AG04449 (cell line): ENCODE measurements around the gene FITM1.

Experiments used
- CTCF ChIA-PET: fragments of 350-600 bp; formaldehyde crosslinking; extraction: SDS; loops from one replicate; lab custom pipeline; 2021; ENCODE audit warnings: antibody characterized with exemption; lab: Yijun Ruan, JAX
- POLR2A ChIA-PET: fragments of 400-600, 350-600 bp; formaldehyde crosslinking; extraction: SDS; loops from one replicate; lab custom pipeline; 2020; ENCODE audit warnings: antibody characterized with exemption, inconsistent platforms; lab: Yijun Ruan, JAX
- DNase-seq: peaks from one replicate; pipeline ENCODE4 v3.0.0-alpha.2; 2010; ENCODE audit warnings: low read depth, low spot score
- H3K4me3 ChIP-seq: 2 replicates; pipeline ENCODE4 v1.5.1; 2011; ENCODE audit warnings: low read depth, mild to moderate bottlenecking, control low read depth, low read length
- TF ChIP-seq, protein P1 (sequence below): IDR thresholded peaks from one replicate; pipeline ENCODE4 v1.5.1; 2011; ENCODE audit warnings: mild to moderate bottlenecking, moderate library complexity, low read length, control low read depth, inconsistent platforms; ENCODE audit not compliant: insufficient read depth; ENCODE audit errors: missing control alignments

Gene FITM1

GRCh38 chr14:24084440-24084839, 46.0 kb upstream of the FITM1 start:
- H3K4me3 ChIP-seq: no peak overlapping the region
- POLR2A ChIA-PET: no interaction called here
- no peak for DNase-seq
- TF ChIP-seq, protein P1, sequence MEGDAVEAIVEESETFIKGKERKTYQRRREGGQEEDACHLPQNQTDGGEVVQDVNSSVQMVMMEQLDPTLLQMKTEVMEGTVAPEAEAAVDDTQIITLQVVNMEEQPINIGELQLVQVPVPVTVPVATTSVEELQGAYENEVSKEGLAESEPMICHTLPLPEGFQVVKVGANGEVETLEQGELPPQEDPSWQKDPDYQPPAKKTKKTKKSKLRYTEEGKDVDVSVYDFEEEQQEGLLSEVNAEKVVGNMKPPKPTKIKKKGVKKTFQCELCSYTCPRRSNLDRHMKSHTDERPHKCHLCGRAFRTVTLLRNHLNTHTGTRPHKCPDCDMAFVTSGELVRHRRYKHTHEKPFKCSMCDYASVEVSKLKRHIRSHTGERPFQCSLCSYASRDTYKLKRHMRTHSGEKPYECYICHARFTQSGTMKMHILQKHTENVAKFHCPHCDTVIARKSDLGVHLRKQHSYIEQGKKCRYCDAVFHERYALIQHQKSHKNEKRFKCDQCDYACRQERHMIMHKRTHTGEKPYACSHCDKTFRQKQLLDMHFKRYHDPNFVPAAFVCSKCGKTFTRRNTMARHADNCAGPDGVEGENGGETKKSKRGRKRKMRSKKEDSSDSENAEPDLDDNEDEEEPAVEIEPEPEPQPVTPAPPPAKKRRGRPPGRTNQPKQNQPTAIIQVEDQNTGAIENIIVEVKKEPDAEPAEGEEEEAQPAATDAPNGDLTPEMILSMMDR: no peak
- CTCF ChIA-PET: interaction anchor here (0.8 to 3.2 kb wide), 6 partner anchors 9 to 32 kb away, joined by 4 to 35 read pairs (median 4); partner anchors contain the start of gene PCK2

DNA sequence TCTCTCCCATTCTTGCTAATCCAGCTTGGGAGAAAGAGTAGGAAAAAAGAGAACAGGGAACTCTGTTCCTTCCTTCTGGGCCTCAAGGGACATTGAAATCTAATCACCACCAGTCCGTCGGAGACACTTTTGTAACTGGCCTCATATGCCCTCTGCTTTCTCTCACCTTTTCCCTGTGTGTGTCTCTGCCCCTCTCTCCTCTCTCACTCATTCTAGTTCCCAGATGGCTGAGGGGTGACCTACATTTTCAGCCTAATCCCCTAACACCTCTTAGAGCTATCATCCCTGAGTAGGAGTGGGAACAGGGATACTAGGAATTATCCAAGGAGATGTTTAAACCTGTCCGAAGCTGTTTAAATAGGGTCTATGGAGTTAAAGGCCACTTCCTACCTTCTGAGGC, 45.2 kb upstream of the FITM1 start:
- POLR2A ChIA-PET: no interaction called here
- H3K4me3 ChIP-seq: no peak overlapping the region
- DNase-seq: no peak
- TF ChIP-seq, protein P1: no peak
- CTCF ChIA-PET: interaction anchor here (1.3 to 3.2 kb wide), 5 partner anchors 8 to 28 kb away, joined by 4 to 35 read pairs (median 5); partner anchors contain the start of gene PCK2

DNA sequence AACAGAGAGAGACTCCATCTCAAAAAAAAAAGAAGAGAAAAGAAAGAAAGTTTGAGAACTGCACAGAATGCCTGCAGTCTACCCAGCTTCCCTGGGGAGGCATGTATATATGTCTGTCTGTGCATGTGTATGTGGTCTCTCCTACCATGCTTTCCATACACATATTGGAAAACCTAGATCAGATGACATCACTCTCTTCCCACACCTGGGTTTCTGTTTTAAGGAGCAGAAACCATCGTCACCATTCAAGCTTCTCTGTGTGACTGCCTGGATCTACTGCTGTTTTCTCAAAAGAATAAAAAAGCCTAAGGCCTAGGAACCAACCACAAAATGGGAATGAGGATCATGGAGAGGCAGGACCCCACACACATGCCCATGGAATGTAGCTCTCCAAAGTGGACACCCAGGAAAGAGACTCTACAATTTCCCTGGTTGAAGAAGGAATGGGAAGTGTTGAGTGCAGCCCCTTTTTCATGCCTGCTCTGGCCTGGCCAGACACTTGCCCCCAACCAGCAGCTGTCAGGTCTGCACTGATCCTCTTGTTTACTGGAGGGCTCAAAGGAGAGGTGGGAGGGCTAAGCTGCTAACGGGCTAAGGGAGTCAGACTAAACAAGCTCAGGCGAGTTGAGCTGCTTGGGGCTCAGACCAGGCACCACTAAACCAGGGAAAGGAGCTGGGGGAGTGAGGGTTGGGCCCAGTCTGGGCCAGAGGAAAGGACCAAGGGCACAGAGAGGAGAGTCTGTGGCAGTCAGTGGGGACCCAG, 44.1 kb upstream of the FITM1 start:
- no peak for DNase-seq
- no peak overlapping the region for H3K4me3 ChIP-seq
- TF ChIP-seq, protein P1: no peak
- POLR2A ChIA-PET: interaction anchor here (1.0 to 1.6 kb wide), 2 partner anchors 8 to 9 kb away, joined by 3 to 4 read pairs; partner anchors contain the start of gene PCK2
- CTCF ChIA-PET: interaction anchor here (0.9 to 3.2 kb wide), 5 partner anchors 7 to 29 kb away, joined by 3 to 35 read pairs (median 4); partner anchors contain the start of gene PCK2

GRCh38 chr14:24087004-24087403, 43.5 kb upstream of the FITM1 start:
- ChIA-PET POLR2A (interaction anchor here (1.6 kb wide), 1 partner anchor 8 kb away, joined by 3 read pairs; no protein-coding TSS in a partner anchor), CTCF (interaction anchor here (1.1 to 3.2 kb wide), 3 partner anchors 9 to 29 kb away, joined by 3 to 35 read pairs (median 9); no protein-coding TSS in a partner anchor)
- TF ChIP-seq, protein P1: no peak
- DNase-seq: no peak
- H3K4me3 ChIP-seq: no peak overlapping the region

- POLR2A ChIA-PET: interaction anchor here (0.7 kb wide), 1 partner anchor 181 kb away, joined by 3 read pairs; no protein-coding TSS in a partner anchor
Measured at GRCh38 chr14:24088095-24088494, 42.4 kb upstream of the FITM1 start.

More at GRCh38 chr14:24088095-24088494, 42.4 kb upstream of the FITM1 start:
- CTCF ChIA-PET: interaction anchor here (1.1 to 12.8 kb wide), 6 partner anchors 13 to 73 kb away, joined by 3 to 536 read pairs (median 32); partner anchors contain the start of genes CARMIL3 and CPNE6
- TF ChIP-seq, protein P1: no peak
- no peak for DNase-seq
- H3K4me3 ChIP-seq: no peak overlapping the region
